Liver (tissue), 9 donors: Measurements from ENCODE around the gene YPEL2. TPM values are rescaled to one million over a fixed set of nuclear protein-coding genes. Genes with fewer than 3 reads are reported as not detected.
A peak's percentile ranks its signal among the peaks of the same experiment; 100 is the strongest.

Experiments used
- DNase-seq: peaks from one replicate; pipeline ENCODE4 v3.0.0-alpha.2; 2017; ENCODE audit warnings: low spot score
- H3K27ac ChIP-seq, 2 donors: one replicate each; pipeline ENCODE4 v1.7.0; 2013; ENCODE audit warnings: inconsistent platforms in 2 of 2, low read length in 2 of 2, control low read depth in 1 of 2, low read depth in 1 of 2, mild to moderate bottlenecking in 1 of 2
- H3K27me3 ChIP-seq, 4 donors: one replicate each; pipeline versions ENCODE4 v1.6.1 to v1.7.0; 2013; ENCODE audit warnings: low read length in 3 of 4, inconsistent platforms in 1 of 4, mild to moderate bottlenecking in 1 of 4, moderate library complexity in 1 of 4; ENCODE audit not compliant: control insufficient read depth in 4 of 4, insufficient read depth in 4 of 4
- H3K36me3 ChIP-seq, 4 donors: one replicate each; pipeline versions ENCODE4 v1.6.1 to v1.7.0; 2013; ENCODE audit warnings: low read length in 3 of 4, mild to moderate bottlenecking in 3 of 4, low read depth in 1 of 4, moderate library complexity in 1 of 4; ENCODE audit not compliant: control insufficient read depth in 4 of 4, insufficient read depth in 3 of 4
- H3K4me1 ChIP-seq, 4 donors: one replicate each; pipeline versions ENCODE4 v1.6.1 to v1.7.0; 2013; ENCODE audit warnings: low read length in 3 of 4, mild to moderate bottlenecking in 3 of 4, moderate library complexity in 1 of 4; ENCODE audit not compliant: control insufficient read depth in 4 of 4, insufficient read depth in 4 of 4
- H3K4me3 ChIP-seq, 3 donors: one replicate each; pipeline versions ENCODE4 v1.6.1 to v1.7.0; 2013; ENCODE audit warnings: low read length in 3 of 3, control low read depth in 1 of 3, low read depth in 1 of 3, mild to moderate bottlenecking in 1 of 3
- H3K9ac ChIP-seq, 2 donors: one replicate each; pipeline ENCODE4 v1.7.0; 2013; ENCODE audit warnings: low read length in 2 of 2, mild to moderate bottlenecking in 2 of 2, moderate library complexity in 2 of 2, control low read depth in 1 of 2, low read depth in 1 of 2
- H3K9me3 ChIP-seq, 4 donors: one replicate each; pipeline versions ENCODE4 v1.6.1 to v1.7.0; 2013; ENCODE audit warnings: low read length in 3 of 4; ENCODE audit not compliant: control insufficient read depth in 4 of 4
- EGR1 ChIP-seq, 2 donors: IDR thresholded peaks; 2 replicates each; pipeline ENCODE4 v1.6.1; 2016 to 2018; ENCODE audit warnings: antibody characterized with exemption in 2 of 2, low read depth in 2 of 2
- GABPA ChIP-seq, 2 donors: IDR thresholded peaks in 1 of 2; conservative IDR thresholded peaks in 1 of 2; 2 replicates each; pipeline ENCODE4 v1.6.1; 2016; ENCODE audit warnings: antibody characterized with exemption in 2 of 2, mild to moderate bottlenecking in 1 of 2, moderate library complexity in 1 of 2
- JUND ChIP-seq, 2 donors: IDR thresholded peaks; 2 replicates each; pipeline ENCODE4 v1.6.1; 2016; ENCODE audit warnings: antibody characterized with exemption in 2 of 2
- NR2F2 ChIP-seq: IDR thresholded peaks from 2 replicates; pipeline ENCODE4 v1.6.1; 2016; ENCODE audit warnings: antibody characterized with exemption
- RAD21 ChIP-seq, 2 donors: IDR thresholded peaks; 2 replicates each; pipeline ENCODE4 v1.6.1; 2016; ENCODE audit warnings: antibody characterized with exemption in 2 of 2, mild to moderate bottlenecking in 2 of 2
- RXRA ChIP-seq, 2 donors: IDR thresholded peaks; 2 replicates each; pipeline ENCODE4 v1.6.1; 2017 to 2018; ENCODE audit warnings: antibody characterized with exemption in 2 of 2, mild to moderate bottlenecking in 1 of 2
- WGBS: extraction: QIAGEN DNeasy Blood & Tissue Kit; methylation state at CpG from one replicate; pipeline ENCODE4 v1.1.7; 2013; 5-methylcytosine and 5-hydroxymethylcytosine counted together
- polyA plus RNA-seq, 2 donors: library from polyadenylated mRNA; stranded (reverse) in 1 of 2; unstranded in 1 of 2; fragments of 200-250 nt in 1 of 2; fragments of >200 nt in 1 of 2; fragmentation: Nextera tagmentation in 1 of 2; extraction: Ambion mirVana in 1 of 2; gene quantifications; one replicate each; pipeline versions ENCODE4 v1.2.1 to v1.2.3, GENCODE V29; 2013 to 2015
- total RNA-seq, 2 donors: library from RNA; depleted of rRNA; stranded (reverse); fragments of >200 nt; gene quantifications; one replicate each; pipeline ENCODE4 v1.2.3, GENCODE V29; 2014
- TF ChIP-seq, protein P1 (sequence below): IDR thresholded peaks from 2 replicates; pipeline ENCODE4 v1.6.1; 2016; ENCODE audit warnings: antibody characterized with exemption, mild to moderate bottlenecking
- TF ChIP-seq, protein P2 (sequence below): IDR thresholded peaks from 2 replicates; pipeline ENCODE4 v1.6.1; 2016; ENCODE audit warnings: antibody characterized with exemption
- donor health status: healthy.
- donor health status: healthy.
- donor health status: healthy.
- donor health status: healthy.
- donor health status: healthy.

YPEL2 gene
- total and polyA plus RNA-seq, 4 donors, result 4.2 to 23.8 (median 11.3) TPM

DNA sequence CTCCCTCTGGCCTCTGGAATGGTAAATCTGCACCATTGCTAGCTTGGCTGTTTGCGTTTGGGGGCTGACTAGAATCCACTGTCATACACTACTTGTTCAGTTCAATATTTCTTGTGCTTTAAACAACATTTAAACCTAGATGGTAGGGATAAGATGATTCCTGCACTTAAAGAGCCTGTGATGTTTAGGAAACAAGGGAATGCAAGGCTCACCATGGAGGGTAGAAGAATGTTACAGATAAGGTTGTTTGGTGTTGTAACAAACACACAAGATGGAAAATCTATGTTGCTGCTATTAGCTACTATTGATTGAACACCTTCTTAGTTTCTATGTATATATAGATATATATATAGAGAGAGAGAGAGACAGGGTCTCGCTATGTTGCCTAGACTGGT is 31.4 kb downstream of the YPEL2 start:
- no peak overlapping the region for H3K9ac ChIP-seq
- peaks cover 0 to 11% (median 5%) of the 10 kb centered on the region in 4 donors for H3K36me3 ChIP-seq
- WGBS, result 84% methylated on average over 2 of the region's 2 CpGs
- H3K9me3 ChIP-seq, result no peaks in the 10 kb centered on the region
- H3K4me1 ChIP-seq, result peaks cover 18 to 65% (median 43%) of the 10 kb centered on the region in 4 donors
- H3K27me3 ChIP-seq, result no peaks in the 10 kb centered on the region
- no peak for DNase-seq
- no peak overlapping the region for H3K4me3 ChIP-seq
- no peak for TF ChIP-seq RAD21 (IDR thresholded peaks at IDR 0.05)
- TF ChIP-seq JUND (IDR thresholded peaks at IDR 0.05), result no peak
- no peak for TF ChIP-seq GABPA (IDR thresholded peaks at IDR 0.05 in 1 of 2, conservative IDR thresholded peaks at IDR 0.05 in 1 of 2)
- TF ChIP-seq, protein P1, sequence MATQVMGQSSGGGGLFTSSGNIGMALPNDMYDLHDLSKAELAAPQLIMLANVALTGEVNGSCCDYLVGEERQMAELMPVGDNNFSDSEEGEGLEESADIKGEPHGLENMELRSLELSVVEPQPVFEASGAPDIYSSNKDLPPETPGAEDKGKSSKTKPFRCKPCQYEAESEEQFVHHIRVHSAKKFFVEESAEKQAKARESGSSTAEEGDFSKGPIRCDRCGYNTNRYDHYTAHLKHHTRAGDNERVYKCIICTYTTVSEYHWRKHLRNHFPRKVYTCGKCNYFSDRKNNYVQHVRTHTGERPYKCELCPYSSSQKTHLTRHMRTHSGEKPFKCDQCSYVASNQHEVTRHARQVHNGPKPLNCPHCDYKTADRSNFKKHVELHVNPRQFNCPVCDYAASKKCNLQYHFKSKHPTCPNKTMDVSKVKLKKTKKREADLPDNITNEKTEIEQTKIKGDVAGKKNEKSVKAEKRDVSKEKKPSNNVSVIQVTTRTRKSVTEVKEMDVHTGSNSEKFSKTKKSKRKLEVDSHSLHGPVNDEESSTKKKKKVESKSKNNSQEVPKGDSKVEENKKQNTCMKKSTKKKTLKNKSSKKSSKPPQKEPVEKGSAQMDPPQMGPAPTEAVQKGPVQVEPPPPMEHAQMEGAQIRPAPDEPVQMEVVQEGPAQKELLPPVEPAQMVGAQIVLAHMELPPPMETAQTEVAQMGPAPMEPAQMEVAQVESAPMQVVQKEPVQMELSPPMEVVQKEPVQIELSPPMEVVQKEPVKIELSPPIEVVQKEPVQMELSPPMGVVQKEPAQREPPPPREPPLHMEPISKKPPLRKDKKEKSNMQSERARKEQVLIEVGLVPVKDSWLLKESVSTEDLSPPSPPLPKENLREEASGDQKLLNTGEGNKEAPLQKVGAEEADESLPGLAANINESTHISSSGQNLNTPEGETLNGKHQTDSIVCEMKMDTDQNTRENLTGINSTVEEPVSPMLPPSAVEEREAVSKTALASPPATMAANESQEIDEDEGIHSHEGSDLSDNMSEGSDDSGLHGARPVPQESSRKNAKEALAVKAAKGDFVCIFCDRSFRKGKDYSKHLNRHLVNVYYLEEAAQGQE, result no peak
- TF ChIP-seq, protein P2, sequence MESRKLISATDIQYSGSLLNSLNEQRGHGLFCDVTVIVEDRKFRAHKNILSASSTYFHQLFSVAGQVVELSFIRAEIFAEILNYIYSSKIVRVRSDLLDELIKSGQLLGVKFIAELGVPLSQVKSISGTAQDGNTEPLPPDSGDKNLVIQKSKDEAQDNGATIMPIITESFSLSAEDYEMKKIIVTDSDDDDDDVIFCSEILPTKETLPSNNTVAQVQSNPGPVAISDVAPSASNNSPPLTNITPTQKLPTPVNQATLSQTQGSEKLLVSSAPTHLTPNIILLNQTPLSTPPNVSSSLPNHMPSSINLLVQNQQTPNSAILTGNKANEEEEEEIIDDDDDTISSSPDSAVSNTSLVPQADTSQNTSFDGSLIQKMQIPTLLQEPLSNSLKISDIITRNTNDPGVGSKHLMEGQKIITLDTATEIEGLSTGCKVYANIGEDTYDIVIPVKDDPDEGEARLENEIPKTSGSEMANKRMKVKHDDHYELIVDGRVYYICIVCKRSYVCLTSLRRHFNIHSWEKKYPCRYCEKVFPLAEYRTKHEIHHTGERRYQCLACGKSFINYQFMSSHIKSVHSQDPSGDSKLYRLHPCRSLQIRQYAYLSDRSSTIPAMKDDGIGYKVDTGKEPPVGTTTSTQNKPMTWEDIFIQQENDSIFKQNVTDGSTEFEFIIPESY, result no peak
- H3K27ac ChIP-seq, result peak overlapping the region in 1 of 2 donors; percentile 2

GRCh38 chr17:59365383-59365981 is 34.0 kb downstream of the YPEL2 start:
- no peak overlapping the region for H3K4me3 ChIP-seq
- peak overlapping the region; percentile 64 to 70 for H3K9ac ChIP-seq
- no peak for DNase-seq

More at GRCh38 chr17:59365383-59365981, 34.0 kb downstream of the YPEL2 start:
- H3K27ac ChIP-seq, result peak overlapping the region; percentile 78 to 89
- WGBS, result 14% methylated on average over 4 of the region's 4 CpGs
- peaks cover 0 to 10% (median 4%) of the 10 kb centered on the region in 4 donors for H3K36me3 ChIP-seq
- no peaks in the 10 kb centered on the region for H3K27me3 ChIP-seq
- peak; percentile 12 to 36 for TF ChIP-seq RXRA (IDR thresholded peaks at IDR 0.05)
- TF ChIP-seq NR2F2, result peak; percentile 61
- no peak for TF ChIP-seq EGR1 (IDR thresholded peaks at IDR 0.05; ENCODE audit: low read depth in 2 of 2)
- TF ChIP-seq, protein P1, result no peak
- peaks cover 28 to 86% (median 60%) of the 10 kb centered on the region in 4 donors for H3K4me1 ChIP-seq
- H3K9me3 ChIP-seq, result no peaks in the 10 kb centered on the region
